ENCODE data around the gene FGF14.

GRCh38 chr13:101945435-101945834 lies 456.4 kb downstream of the FGF14 start:
- TF ChIP-seq, protein P1, sequence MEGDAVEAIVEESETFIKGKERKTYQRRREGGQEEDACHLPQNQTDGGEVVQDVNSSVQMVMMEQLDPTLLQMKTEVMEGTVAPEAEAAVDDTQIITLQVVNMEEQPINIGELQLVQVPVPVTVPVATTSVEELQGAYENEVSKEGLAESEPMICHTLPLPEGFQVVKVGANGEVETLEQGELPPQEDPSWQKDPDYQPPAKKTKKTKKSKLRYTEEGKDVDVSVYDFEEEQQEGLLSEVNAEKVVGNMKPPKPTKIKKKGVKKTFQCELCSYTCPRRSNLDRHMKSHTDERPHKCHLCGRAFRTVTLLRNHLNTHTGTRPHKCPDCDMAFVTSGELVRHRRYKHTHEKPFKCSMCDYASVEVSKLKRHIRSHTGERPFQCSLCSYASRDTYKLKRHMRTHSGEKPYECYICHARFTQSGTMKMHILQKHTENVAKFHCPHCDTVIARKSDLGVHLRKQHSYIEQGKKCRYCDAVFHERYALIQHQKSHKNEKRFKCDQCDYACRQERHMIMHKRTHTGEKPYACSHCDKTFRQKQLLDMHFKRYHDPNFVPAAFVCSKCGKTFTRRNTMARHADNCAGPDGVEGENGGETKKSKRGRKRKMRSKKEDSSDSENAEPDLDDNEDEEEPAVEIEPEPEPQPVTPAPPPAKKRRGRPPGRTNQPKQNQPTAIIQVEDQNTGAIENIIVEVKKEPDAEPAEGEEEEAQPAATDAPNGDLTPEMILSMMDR (IDR thresholded peaks at IDR 0.05): no peak
- TF ChIP-seq ZFX (IDR thresholded peaks at IDR 0.05; ENCODE audit: borderline replicate concordance): no peak

Data from 22Rv1 (cell line).